A673 (cell line): ENCODE results near the gene BORCS6. TPM values are rescaled to one million over a fixed set of nuclear protein-coding genes. Genes with fewer than 3 reads are reported as not detected.

Source experiments
- BruUV-seq: library from RNA; stranded (reverse); fragments of 400-500 nt; replicated peaks from 2 replicates; lab custom pipeline; 2021; lab: Mats Ljungman, UMichigan
- CTCF ChIA-PET: fragments of 300-600 bp; sonication (Branson Sonifier 250); formaldehyde crosslinking; loops from one replicate; lab custom pipeline; 2022; ENCODE audit warnings: antibody characterized with exemption; lab: Charles Lee
- POLR2A ChIA-PET: fragments of 300-600 bp; sonication (Branson Sonifier 250); formaldehyde crosslinking; loops from one replicate; lab custom pipeline; 2022; ENCODE audit warnings: antibody characterized with exemption; ENCODE audit not compliant: low non-redundant PET; lab: Charles Lee
- DNase-seq: peaks from one replicate; pipeline ENCODE4 v3.0.0-alpha.2; 2015; ENCODE audit warnings: low spot score
- H3K27ac ChIP-seq: fragments of 200-600 bp; sonication (generic); 2 replicates; pipeline ENCODE4 v1.5.1; 2016; ENCODE audit warnings: mixed run types, low read depth, mild to moderate bottlenecking, mixed read lengths, antibody characterized with exemption, low read length; ENCODE audit not compliant: poor library complexity, severe bottlenecking
- H3K27me3 ChIP-seq: fragments of 200-600 bp; sonication (generic); replicated peaks from 2 replicates; pipeline ENCODE4 v1.6.1; 2017; ENCODE audit warnings: mixed run types, low read depth, mild to moderate bottlenecking, mixed read lengths, antibody characterized with exemption, low read length; ENCODE audit not compliant: insufficient read depth, poor library complexity
- H3K36me3 ChIP-seq: fragments of 200-600 bp; sonication (generic); 2 replicates; pipeline ENCODE4 v1.6.1; 2016; ENCODE audit warnings: mixed run types, mild to moderate bottlenecking, mixed read lengths, antibody characterized with exemption, low read length; ENCODE audit not compliant: insufficient read depth, poor library complexity, severe bottlenecking
- H3K4me1 ChIP-seq: fragments of 200-600 bp; sonication (generic); 2 replicates; pipeline ENCODE4 v1.6.1; 2017; ENCODE audit warnings: mixed run types, mild to moderate bottlenecking, mixed read lengths, antibody characterized with exemption, low read length; ENCODE audit not compliant: insufficient read depth, poor library complexity, severe bottlenecking
- H3K4me3 ChIP-seq: fragments of 200-600 bp; sonication (generic); 2 replicates; pipeline ENCODE4 v1.5.1; 2016; ENCODE audit warnings: low read depth, mixed run types, mild to moderate bottlenecking, mixed read lengths, low read length; ENCODE audit not compliant: poor library complexity, severe bottlenecking
- H3K9me3 ChIP-seq: fragments of 200-600 bp; sonication (generic); 2 replicates; pipeline ENCODE4 v1.6.1; 2016; ENCODE audit warnings: mixed run types, low read depth, mild to moderate bottlenecking, mixed read lengths, antibody characterized with exemption, low read length; ENCODE audit not compliant: poor library complexity, severe bottlenecking
- CTCF ChIP-seq: fragments of 300-800, 200-600 bp; sonication (generic); conservative IDR thresholded peaks from 2 replicates; pipeline ENCODE4 v1.5.1; 2017; ENCODE audit warnings: low read depth, mild to moderate bottlenecking, antibody characterized with exemption, low read length, moderate library complexity, mixed read lengths
- EZH2 ChIP-seq: fragments of 200-600 bp; sonication (generic); IDR thresholded peaks from 2 replicates; pipeline ENCODE4 v1.6.1; 2017; ENCODE audit warnings: borderline replicate concordance, low read depth, mild to moderate bottlenecking, mixed read lengths, antibody characterized with exemption, low read length; ENCODE audit not compliant: poor library complexity, severe bottlenecking
- intact Hi-C: fragments of 100-400 bp; cut with micrococcal nuclease; formaldehyde crosslinking; loops from one replicate; pipeline ENCODE4 v1.10.0; 2022; ENCODE audit not compliant: unreplicated experiment
- total RNA-seq: library from RNA; stranded (reverse); gene quantifications from 2 replicates; pipeline ENCODE4 v1.2.3, GENCODE V29; 2021

Gene BORCS6
- total RNA-seq, 1 experiment from 2014 or later = 3.7 TPM

DNA sequence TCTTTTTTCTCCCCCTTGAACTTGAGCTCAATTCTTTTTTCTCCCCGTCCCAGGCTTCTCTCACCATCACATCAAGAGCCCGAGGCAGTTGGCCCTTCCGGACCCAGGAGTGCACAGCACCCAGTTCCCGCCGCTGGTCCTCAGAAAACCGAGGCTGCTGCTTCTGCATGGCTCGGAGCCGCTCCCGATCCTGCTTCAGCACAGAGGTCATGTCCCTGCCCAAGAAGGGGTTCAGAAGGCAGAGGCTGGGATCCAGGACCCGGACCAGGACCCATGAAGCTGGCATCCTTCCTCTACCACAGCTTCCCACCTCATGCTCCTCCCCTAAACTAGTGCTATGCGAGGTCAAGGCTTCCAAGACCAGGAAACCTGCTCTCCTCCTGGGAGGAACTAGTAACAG, 48.2 kb downstream of the BORCS6 start:
- BruUV-seq = no TSS peak
- H3K9me3 ChIP-seq = no peaks in the 10 kb centered on the region
- no peak overlapping the region for H3K27ac ChIP-seq
- H3K27me3 ChIP-seq = no peaks in the 10 kb centered on the region
- no peaks in the 10 kb centered on the region for H3K4me1 ChIP-seq
- TF ChIP-seq CTCF (no peak), EZH2 (no peak)
- H3K4me3 ChIP-seq = no peak overlapping the region
- ChIA-PET CTCF (no interaction called here), POLR2A (no interaction called here)
- H3K36me3 ChIP-seq = peaks cover 51% of the 10 kb centered on the region
- DNase-seq = no peak
- intact Hi-C loops = no loop called here

DNA sequence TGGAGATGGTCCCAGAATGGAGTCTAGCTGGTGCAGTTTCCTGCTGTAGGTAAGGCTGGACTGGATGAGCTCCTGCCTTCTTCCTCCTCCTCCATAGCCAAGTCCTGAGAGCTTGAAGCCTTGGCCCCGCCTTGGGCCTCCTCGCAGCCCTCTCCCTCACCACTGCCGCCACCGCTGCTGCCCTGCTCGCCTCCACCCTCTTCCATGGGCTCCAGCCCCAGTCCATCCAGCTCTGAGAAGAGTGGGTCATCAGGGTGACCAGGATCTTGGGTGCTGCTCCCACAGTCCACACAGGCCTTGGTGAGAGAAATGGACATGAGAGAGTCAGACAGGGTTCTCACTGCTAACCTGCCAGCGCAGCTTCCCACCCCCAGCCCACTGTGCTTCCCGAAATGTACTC, 48.9 kb downstream of the BORCS6 start:
- peaks cover 44% of the 10 kb centered on the region for H3K36me3 ChIP-seq
- intact Hi-C loops = no loop called here
- no peaks in the 10 kb centered on the region for H3K9me3 ChIP-seq
- ChIA-PET POLR2A (no interaction called here), CTCF (no interaction called here)
- H3K4me1 ChIP-seq = no peaks in the 10 kb centered on the region
- no peaks in the 10 kb centered on the region for H3K27me3 ChIP-seq
- BruUV-seq = no TSS peak
- H3K27ac ChIP-seq = no peak overlapping the region
- no peak for TF ChIP-seq EZH2
- no peak for TF ChIP-seq CTCF
- no peak overlapping the region for H3K4me3 ChIP-seq
- no peak for DNase-seq

GRCh38 chr17:8140065-8141029, 49.6 kb downstream of the BORCS6 start:
- intact Hi-C loops = no loop called here
- Histone ChIP-seq H3K4me3 (no peak overlapping the region), H3K27me3 (no peaks in the 10 kb centered on the region), H3K36me3 (peaks cover 38% of the 10 kb centered on the region), H3K4me1 (no peaks in the 10 kb centered on the region), H3K9me3 (no peaks in the 10 kb centered on the region), H3K27ac (no peak overlapping the region)
- POLR2A ChIA-PET = no interaction called here
- BruUV-seq = no TSS peak
- CTCF ChIA-PET = no interaction called here
- no peak for DNase-seq
- no peak for TF ChIP-seq EZH2
- TF ChIP-seq CTCF = no peak
